GM18867 (cell line): ENCODE measurements around the gene RAB3D.
"Not testable (repeated sequence)": the region's sequence is repeated elsewhere in the genome, so short reads cannot be mapped to it uniquely, and the experiment has no call there.

Experiments used
- ATAC-seq: cut with Tn5 transposase; IDR thresholded peaks from one replicate; pipeline ENCODE4 v1.9.1; 2021; ENCODE audit warnings: mild to moderate bottlenecking, moderate library complexity; ENCODE audit not compliant: unreplicated experiment

The RAB3D gene

GRCh38 chr19:11340099-11340467, 626 bp upstream of the RAB3D start:
- not testable (repeated sequence) for ATAC-seq

- ATAC-seq = peak; percentile 11
Measured at GRCh38 chr19:11338569-11339253, 746 bp downstream of the RAB3D start.

- ATAC-seq = no peak
Measured at GRCh38 chr19:11338121-11338520, 1.3 kb downstream of the RAB3D start.

- ATAC-seq = no peak
Measured at GRCh38 chr19:11337080-11337479, 2.4 kb downstream of the RAB3D start.

GRCh38 chr19:11335449-11336146, 3.9 kb downstream of the RAB3D start:
- no peak for ATAC-seq

- ATAC-seq = not testable (repeated sequence)
Measured at GRCh38 chr19:11333838-11334237, 5.6 kb downstream of the RAB3D start.

GRCh38 chr19:11332822-11333221, 6.6 kb downstream of the RAB3D start:
- ATAC-seq = no peak

- ATAC-seq = no peak
Measured at GRCh38 chr19:11331502-11331901, 8.0 kb downstream of the RAB3D start.

- no peak for ATAC-seq
Measured at GRCh38 chr19:11330127-11330526, 9.3 kb downstream of the RAB3D start.

GRCh38 chr19:11325544-11325943, 13.9 kb downstream of the RAB3D start:
- ATAC-seq = no peak

GRCh38 chr19:11324748-11325389, 14.6 kb downstream of the RAB3D start:
- ATAC-seq = no peak

GRCh38 chr19:11324079-11324661, 15.3 kb downstream of the RAB3D start:
- ATAC-seq = no peak

- no peak for ATAC-seq
Measured at GRCh38 chr19:11323601-11324078, 15.8 kb downstream of the RAB3D start.

- ATAC-seq = no peak
Measured at GRCh38 chr19:11322269-11323024, 17.0 kb downstream of the RAB3D start.

GRCh38 chr19:11321191-11322126, 18.0 kb downstream of the RAB3D start:
- no peak for ATAC-seq

- ATAC-seq = not testable (repeated sequence)
Measured at GRCh38 chr19:11320278-11320995, 19.0 kb downstream of the RAB3D start.

- no peak for ATAC-seq
Measured at GRCh38 chr19:11306337-11306736, 33.1 kb downstream of the RAB3D start.

GRCh38 chr19:11304936-11305335, 34.5 kb downstream of the RAB3D start:
- no peak for ATAC-seq

- ATAC-seq = no peak
Measured at GRCh38 chr19:11300811-11301120, 38.7 kb downstream of the RAB3D start.
